Kidney (tissue), 14 donors: ENCODE data around the gene GCNT2. TPM values are rescaled to one million over a fixed set of nuclear protein-coding genes. Genes with fewer than 3 reads are reported as not detected.

Experiments
- DNase-seq, 5 donors: peaks; one replicate each; pipeline ENCODE4 v3.0.0-alpha.2; 2013 to 2020
- FAIRE-seq: peaks from 2 replicates; lab custom pipeline; 2012; peaks lifted over from hg19 to GRCh38; lab: Jason Lieb, UNC
- H3K27ac ChIP-seq, 2 donors: one replicate each; pipeline ENCODE4 v1.7.0; 2013; ENCODE audit warnings: low read depth in 2 of 2, low read length in 2 of 2, inconsistent platforms in 1 of 2
- H3K27me3 ChIP-seq: one replicate; pipeline ENCODE4 v1.7.1; 2013; ENCODE audit warnings: low read length, inconsistent platforms; ENCODE audit not compliant: control insufficient read depth, insufficient read depth
- H3K36me3 ChIP-seq, 3 donors: one replicate each; pipeline versions ENCODE4 v1.7.0 to v1.7.1; 2013; ENCODE audit warnings: low read length in 3 of 3, control low read depth in 1 of 3, inconsistent platforms in 1 of 3; ENCODE audit not compliant: insufficient read depth in 3 of 3, control insufficient read depth in 2 of 3
- H3K4me1 ChIP-seq, 3 donors: one replicate each; pipeline versions ENCODE4 v1.7.0 to v1.7.1; 2013; ENCODE audit warnings: low read length in 3 of 3, inconsistent platforms in 1 of 3, low read depth in 1 of 3; ENCODE audit not compliant: control insufficient read depth in 2 of 3, insufficient read depth in 2 of 3
- H3K4me3 ChIP-seq, 3 donors: one replicate each; pipeline versions ENCODE4 v1.7.0 to v1.8.1; 2013; ENCODE audit warnings: low read length in 3 of 3, control low read depth in 1 of 3, inconsistent platforms in 1 of 3
- H3K9ac ChIP-seq, 3 donors: one replicate each; pipeline versions ENCODE4 v1.7.0 to v1.7.1; 2013; ENCODE audit warnings: low read length in 3 of 3, control low read depth in 1 of 3, inconsistent platforms in 1 of 3
- H3K9me3 ChIP-seq, 3 donors: one replicate each; pipeline versions ENCODE4 v1.7.0 to v1.7.1; 2013; ENCODE audit warnings: low read length in 3 of 3, control low read depth in 1 of 3, inconsistent platforms in 1 of 3; ENCODE audit not compliant: control insufficient read depth in 2 of 3, insufficient read depth in 1 of 3
- CTCF ChIP-seq: IDR thresholded peaks from 3 replicates; pipeline ENCODE4 v1.5.1; 2012; ENCODE audit warnings: mild to moderate bottlenecking, moderate library complexity, borderline replicate concordance; ENCODE audit not compliant: insufficient read depth; ENCODE audit errors: extremely low read depth
- intact Hi-C: fragments of 100-400 bp; cut with DNase I; formaldehyde crosslinking; loops from one replicate; pipeline ENCODE4 v1.11.1; 2022
- polyA plus RNA-seq: library from polyadenylated mRNA; stranded (reverse); fragments of 350-450 nt; fragmentation: Illumina TruSeq; extraction: RNeasy Lipid Tissue Mini Kit (QIAGEN cat#74804); gene quantifications from one replicate; pipeline ENCODE4 v1.2.3, GENCODE V29; 2014; ENCODE audit warnings: low read depth, low replicate concordance; ENCODE audit not compliant: insufficient read depth
- total RNA-seq: library from RNA; stranded (reverse); fragmentation: NEBNext Ultra II Directional; extraction: Animal tissue kit (Norgen Biotek cat#: 25700); gene quantifications from one replicate; pipeline ENCODE4 v1.2.1, GENCODE V29; 2021
- donor health status: control.
- donor health status: control.
- donor health status: control.
- donor health status: control.
- donor health status: control.
- donor health status: DM: yes; HTN: yes; CAD: no.
- donor health status: Normal renal cell carcinoma (clear cell type).

Gene GCNT2
- total and polyA plus RNA-seq, 2 donors from 2014 or later = 10.5 to 12.5 TPM

GRCh38 chr6:10585209-10585845 is 64.2 kb downstream of the GCNT2 start:
- Histone ChIP-seq H3K36me3 (no peaks in the 10 kb centered on the region), H3K4me1 (peaks cover 4 to 36% (median 16%) of the 10 kb centered on the region in 3 donors), H3K27ac (no peak overlapping the region), H3K4me3 (no peak overlapping the region), H3K9me3 (no peaks in the 10 kb centered on the region), H3K9ac (no peak overlapping the region), H3K27me3 (no peaks in the 10 kb centered on the region)
- intact Hi-C loops = no loop called here
- no peak for TF ChIP-seq CTCF
- FAIRE-seq (no peak), DNase-seq (no peak)

- Histone ChIP-seq H3K4me3 (no peak overlapping the region), H3K36me3 (no peaks in the 10 kb centered on the region), H3K9ac (no peak overlapping the region), H3K9me3 (no peaks in the 10 kb centered on the region), H3K27me3 (no peaks in the 10 kb centered on the region), H3K27ac (no peak overlapping the region), H3K4me1 (peaks cover 4 to 36% (median 16%) of the 10 kb centered on the region in 3 donors)
- no peak for TF ChIP-seq CTCF
- DNase-seq (no peak), FAIRE-seq (no peak)
- intact Hi-C loops = no loop called here
Measured at GRCh38 chr6:10586302-10586701, 65.2 kb downstream of the GCNT2 start.

GRCh38 chr6:10587656-10588406 is 66.7 kb downstream of the GCNT2 start:
- Histone ChIP-seq H3K9ac (no peak overlapping the region), H3K36me3 (no peaks in the 10 kb centered on the region), H3K9me3 (no peaks in the 10 kb centered on the region), H3K27ac (no peak overlapping the region), H3K4me3 (no peak overlapping the region), H3K27me3 (no peaks in the 10 kb centered on the region), H3K4me1 (peaks cover 4 to 34% (median 15%) of the 10 kb centered on the region in 3 donors)
- TF ChIP-seq CTCF = no peak
- FAIRE-seq = no peak
- peak in 2 of 5 donors; percentile 17 to 46 for DNase-seq
- intact Hi-C loops = no loop called here
